Measurements from ENCODE around the gene COL19A1.
A peak's percentile ranks its signal among the peaks of the same experiment; 100 is the strongest.

COL19A1 gene

DNA sequence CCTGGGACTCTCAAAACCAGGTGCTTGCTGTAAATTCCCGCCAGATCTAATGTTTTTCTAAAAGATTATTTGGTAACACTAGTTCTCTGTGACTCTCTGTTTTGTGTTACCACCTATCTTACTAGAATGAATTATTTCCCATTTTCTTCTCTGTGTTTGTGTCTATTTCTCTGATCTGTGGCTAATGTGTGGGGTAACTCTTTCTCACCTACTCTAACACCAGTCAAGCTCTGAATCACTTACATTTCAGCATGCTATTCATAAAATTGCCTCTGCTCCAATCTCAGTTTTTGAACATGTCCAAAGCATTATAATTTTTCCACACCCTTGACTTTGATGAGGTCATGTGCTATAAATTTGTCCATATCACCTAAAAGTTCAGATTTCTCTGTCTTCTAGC is 23.2 kb upstream of the COL19A1 start:
- H2AFZ ChIP-seq (ENCODE audit: low read depth, low read length) = no peak overlapping the region
- no peak overlapping the region for H3K4me3 ChIP-seq (ENCODE audit: low read length)
- H3K4me1 ChIP-seq (ENCODE audit: insufficient read depth, low read length) = no peaks in the 10 kb centered on the region
- no peaks in the 10 kb centered on the region for H3K9me3 ChIP-seq (ENCODE audit: low read length)
- no peaks in the 10 kb centered on the region for H3K27me3 ChIP-seq (ENCODE audit: insufficient read depth, low read length)
- H3K36me3 ChIP-seq (ENCODE audit: insufficient read depth, low read length) = no peaks in the 10 kb centered on the region

DNA sequence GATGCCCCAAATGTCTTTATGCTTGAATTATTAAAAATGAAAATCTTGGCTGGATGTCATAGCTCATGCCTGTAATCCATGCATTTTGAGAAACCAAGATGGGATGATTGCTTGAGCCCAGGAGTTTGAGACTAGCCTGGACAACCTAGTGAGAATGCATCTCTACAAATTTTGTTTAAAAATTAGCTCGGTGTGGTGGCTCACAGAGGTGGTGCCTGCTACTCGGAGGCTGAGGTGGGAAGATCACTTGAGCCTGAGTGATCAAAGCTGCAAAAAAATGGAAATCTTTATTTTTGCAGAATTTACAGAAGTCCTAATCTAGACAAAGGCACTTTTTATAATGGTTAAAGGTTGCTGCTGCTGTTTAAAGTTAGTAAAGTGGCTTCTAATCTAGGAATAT is 20.0 kb upstream of the COL19A1 start:
- no peaks in the 10 kb centered on the region for H3K4me1 ChIP-seq (ENCODE audit: insufficient read depth, low read length)
- H3K27me3 ChIP-seq (ENCODE audit: insufficient read depth, low read length) = no peaks in the 10 kb centered on the region
- H3K36me3 ChIP-seq (ENCODE audit: insufficient read depth, low read length) = no peaks in the 10 kb centered on the region
- H2AFZ ChIP-seq (ENCODE audit: low read depth, low read length) = no peak overlapping the region
- H3K9me3 ChIP-seq (ENCODE audit: low read length) = no peaks in the 10 kb centered on the region
- no peak overlapping the region for H3K4me3 ChIP-seq (ENCODE audit: low read length)

DNA sequence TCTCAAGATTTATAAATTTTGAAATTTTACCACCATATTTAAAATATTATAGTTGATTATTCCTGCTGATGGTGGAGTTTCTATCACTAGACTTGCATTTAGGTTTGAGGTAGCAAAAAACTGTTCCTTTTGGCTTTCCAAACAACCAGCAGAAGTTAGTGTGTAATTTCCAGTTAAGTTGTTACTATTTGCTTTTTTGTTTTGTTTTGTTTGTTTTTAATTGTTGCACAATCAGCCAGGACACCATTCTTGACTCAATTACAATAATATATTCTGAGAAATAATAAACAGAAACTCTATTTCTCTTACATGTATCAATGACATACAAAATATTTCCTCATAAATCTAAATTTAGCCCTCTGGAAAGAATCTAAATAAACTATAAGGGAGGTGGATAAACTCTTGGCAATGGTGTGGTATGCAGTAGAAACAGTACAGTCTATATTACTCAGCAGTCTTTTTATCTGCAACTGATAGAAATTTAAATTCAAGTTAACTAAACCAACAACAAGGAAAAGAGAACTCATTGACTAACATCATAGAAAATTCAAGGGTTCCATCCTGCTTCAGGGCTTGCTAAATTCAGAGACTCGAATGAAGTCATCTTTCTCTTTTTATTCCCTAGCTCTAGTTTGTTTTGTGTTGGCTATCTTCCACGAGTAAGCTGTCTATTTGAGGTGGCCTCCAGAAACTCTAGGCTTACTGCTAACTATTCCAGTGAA is 19.4 kb upstream of the COL19A1 start:
- Histone ChIP-seq H3K27me3 (ENCODE audit: insufficient read depth, low read length) (no peaks in the 10 kb centered on the region), H3K4me1 (ENCODE audit: insufficient read depth, low read length) (no peaks in the 10 kb centered on the region), H3K4me3 (ENCODE audit: low read length) (no peak overlapping the region), H2AFZ (ENCODE audit: low read depth, low read length) (no peak overlapping the region), H3K9me3 (ENCODE audit: low read length) (no peaks in the 10 kb centered on the region), H3K36me3 (ENCODE audit: insufficient read depth, low read length) (no peaks in the 10 kb centered on the region)

DNA sequence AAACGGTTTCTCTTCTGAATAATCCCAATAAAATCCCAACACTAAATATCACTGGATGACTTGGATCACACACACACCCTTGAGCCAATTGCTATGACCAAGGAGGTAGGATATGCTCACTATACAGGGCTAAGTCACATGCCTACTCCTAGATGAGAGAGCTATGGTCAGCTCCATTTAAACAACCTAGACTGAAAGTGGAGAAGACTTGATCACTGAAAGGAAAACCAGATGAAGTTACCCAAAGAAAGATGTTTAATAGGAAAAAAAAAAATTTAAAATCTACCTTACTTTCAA is 18.9 kb upstream of the COL19A1 start:
- Histone ChIP-seq H2AFZ (ENCODE audit: low read depth, low read length) (no peak overlapping the region), H3K4me1 (ENCODE audit: insufficient read depth, low read length) (no peaks in the 10 kb centered on the region), H3K4me3 (ENCODE audit: low read length) (no peak overlapping the region), H3K36me3 (ENCODE audit: insufficient read depth, low read length) (no peaks in the 10 kb centered on the region), H3K9me3 (ENCODE audit: low read length) (no peaks in the 10 kb centered on the region), H3K27me3 (ENCODE audit: insufficient read depth, low read length) (no peaks in the 10 kb centered on the region)

DNA sequence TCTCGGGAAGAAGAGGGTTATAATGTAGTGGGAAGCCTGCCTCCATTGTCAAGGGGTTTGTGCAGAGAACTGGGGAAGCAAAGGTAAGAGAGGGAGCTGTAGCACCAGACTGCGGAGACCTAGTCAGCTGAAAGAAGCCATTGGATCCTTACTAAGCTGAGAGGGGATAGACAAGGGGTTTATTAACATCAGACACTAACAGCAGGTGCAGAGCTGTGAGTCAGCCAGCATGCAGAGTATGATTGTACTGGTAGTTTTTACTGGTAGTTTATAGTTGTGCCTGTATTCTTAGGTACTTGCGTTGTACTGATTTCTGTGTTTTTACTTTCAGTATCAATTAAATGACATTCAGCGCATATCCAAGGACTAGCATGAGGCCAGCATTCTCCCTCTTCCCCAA is 17.8 kb upstream of the COL19A1 start:
- H3K36me3 ChIP-seq (ENCODE audit: insufficient read depth, low read length) = no peaks in the 10 kb centered on the region
- H2AFZ ChIP-seq (ENCODE audit: low read depth, low read length) = no peak overlapping the region
- no peaks in the 10 kb centered on the region for H3K4me1 ChIP-seq (ENCODE audit: insufficient read depth, low read length)
- H3K27me3 ChIP-seq (ENCODE audit: insufficient read depth, low read length) = no peaks in the 10 kb centered on the region
- no peaks in the 10 kb centered on the region for H3K9me3 ChIP-seq (ENCODE audit: low read length)
- H3K4me3 ChIP-seq (ENCODE audit: low read length) = no peak overlapping the region

DNA sequence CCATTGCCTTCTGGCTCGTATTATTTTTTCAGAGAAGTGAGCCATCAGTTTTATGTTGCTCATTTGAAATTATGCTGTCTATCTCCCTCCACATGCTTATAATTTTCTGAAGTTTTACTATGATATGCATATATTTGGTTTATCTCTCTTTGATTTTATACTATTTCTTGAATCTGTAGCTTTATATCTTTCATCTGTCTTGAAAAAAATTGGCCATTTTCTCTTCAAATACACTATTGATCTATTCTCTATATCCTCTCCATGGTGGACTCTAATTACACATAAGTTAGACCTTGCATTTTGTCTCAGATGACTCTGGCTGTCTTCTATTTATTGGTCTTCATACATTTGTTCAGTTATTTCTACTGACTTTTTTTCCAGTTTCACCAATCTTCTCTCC is 13.7 kb upstream of the COL19A1 start:
- H2AFZ ChIP-seq (ENCODE audit: low read depth, low read length) = no peak overlapping the region
- no peaks in the 10 kb centered on the region for H3K36me3 ChIP-seq (ENCODE audit: insufficient read depth, low read length)
- H3K27me3 ChIP-seq (ENCODE audit: insufficient read depth, low read length) = no peaks in the 10 kb centered on the region
- H3K9me3 ChIP-seq (ENCODE audit: low read length) = no peaks in the 10 kb centered on the region
- no peaks in the 10 kb centered on the region for H3K4me1 ChIP-seq (ENCODE audit: insufficient read depth, low read length)
- H3K4me3 ChIP-seq (ENCODE audit: low read length) = no peak overlapping the region

DNA sequence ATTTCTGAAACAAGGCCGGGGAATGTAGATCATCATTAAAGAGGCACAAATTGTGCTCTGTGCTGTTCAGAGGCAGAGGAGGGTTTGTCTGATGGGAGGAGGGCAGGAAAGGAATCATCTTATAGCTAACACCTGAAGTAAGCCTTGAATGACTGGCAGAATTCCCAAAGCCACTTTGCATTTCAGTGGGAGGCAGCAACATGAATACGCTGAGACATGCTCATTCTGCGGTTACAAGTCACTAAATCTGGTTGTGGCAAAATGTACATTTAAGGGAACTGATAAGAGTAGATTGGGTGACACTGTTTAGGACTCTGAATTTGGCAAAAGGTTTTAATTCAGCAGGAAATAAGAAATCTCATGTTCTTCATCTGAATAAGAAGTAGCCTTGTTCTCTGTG is 4.4 kb upstream of the COL19A1 start:
- peaks cover 6% of the 10 kb centered on the region for H3K4me1 ChIP-seq (ENCODE audit: insufficient read depth, low read length)
- no peak overlapping the region for H3K4me3 ChIP-seq (ENCODE audit: low read length)
- H3K36me3 ChIP-seq (ENCODE audit: insufficient read depth, low read length) = no peaks in the 10 kb centered on the region
- H3K9me3 ChIP-seq (ENCODE audit: low read length) = peaks cover 2% of the 10 kb centered on the region
- H2AFZ ChIP-seq (ENCODE audit: low read depth, low read length) = no peak overlapping the region
- no peaks in the 10 kb centered on the region for H3K27me3 ChIP-seq (ENCODE audit: insufficient read depth, low read length)

DNA sequence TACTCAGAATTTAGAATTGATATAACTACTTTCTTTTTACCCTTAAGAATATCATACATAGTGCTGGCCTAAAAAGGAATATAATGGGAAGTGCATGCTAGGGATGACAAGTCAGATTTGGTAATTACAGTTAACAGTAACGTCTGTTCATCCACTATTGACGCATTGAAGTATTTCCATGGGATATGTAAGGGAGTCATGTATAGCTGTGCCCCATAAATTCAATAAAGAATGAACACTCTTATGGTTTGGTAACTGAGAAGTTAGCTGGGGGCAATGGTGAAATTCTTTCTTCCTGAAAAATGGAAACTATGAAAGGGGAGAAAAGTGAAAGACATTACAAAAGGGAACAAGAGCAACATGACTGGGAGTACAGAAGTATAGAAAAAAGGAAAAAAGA is 2.6 kb upstream of the COL19A1 start:
- Histone ChIP-seq H3K4me3 (ENCODE audit: low read length) (no peak overlapping the region), H3K27me3 (ENCODE audit: insufficient read depth, low read length) (no peaks in the 10 kb centered on the region), H3K9me3 (ENCODE audit: low read length) (peaks cover 2% of the 10 kb centered on the region), H3K4me1 (ENCODE audit: insufficient read depth, low read length) (peaks cover 17% of the 10 kb centered on the region), H2AFZ (ENCODE audit: low read depth, low read length) (no peak overlapping the region), H3K36me3 (ENCODE audit: insufficient read depth, low read length) (no peaks in the 10 kb centered on the region)

DNA sequence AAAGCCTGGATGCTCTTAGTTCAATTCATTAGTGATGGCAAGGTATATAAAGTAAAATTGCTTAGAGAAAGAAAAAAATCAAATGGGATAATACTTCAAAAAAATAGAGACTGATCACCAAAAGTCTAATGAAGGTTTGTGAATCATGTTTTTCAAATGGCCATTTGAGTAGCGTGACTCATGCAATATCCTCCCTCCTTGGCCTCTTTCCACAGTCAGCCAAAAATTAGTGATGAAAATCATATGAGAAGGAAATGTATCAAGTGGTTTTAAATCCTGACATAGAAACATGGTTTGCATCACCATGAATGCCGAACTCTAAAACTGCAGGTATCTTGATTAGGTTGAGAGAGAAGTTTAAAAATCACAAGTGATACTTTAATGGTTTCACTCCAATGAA is 1.2 kb upstream of the COL19A1 start:
- Histone ChIP-seq H3K9me3 (ENCODE audit: low read length) (peaks cover under 1% of the 10 kb centered on the region), H3K4me3 (ENCODE audit: low read length) (no peak overlapping the region), H3K4me1 (ENCODE audit: insufficient read depth, low read length) (peaks cover 22% of the 10 kb centered on the region), H2AFZ (ENCODE audit: low read depth, low read length) (no peak overlapping the region), H3K27me3 (ENCODE audit: insufficient read depth, low read length) (no peaks in the 10 kb centered on the region), H3K36me3 (ENCODE audit: insufficient read depth, low read length) (no peaks in the 10 kb centered on the region)

DNA sequence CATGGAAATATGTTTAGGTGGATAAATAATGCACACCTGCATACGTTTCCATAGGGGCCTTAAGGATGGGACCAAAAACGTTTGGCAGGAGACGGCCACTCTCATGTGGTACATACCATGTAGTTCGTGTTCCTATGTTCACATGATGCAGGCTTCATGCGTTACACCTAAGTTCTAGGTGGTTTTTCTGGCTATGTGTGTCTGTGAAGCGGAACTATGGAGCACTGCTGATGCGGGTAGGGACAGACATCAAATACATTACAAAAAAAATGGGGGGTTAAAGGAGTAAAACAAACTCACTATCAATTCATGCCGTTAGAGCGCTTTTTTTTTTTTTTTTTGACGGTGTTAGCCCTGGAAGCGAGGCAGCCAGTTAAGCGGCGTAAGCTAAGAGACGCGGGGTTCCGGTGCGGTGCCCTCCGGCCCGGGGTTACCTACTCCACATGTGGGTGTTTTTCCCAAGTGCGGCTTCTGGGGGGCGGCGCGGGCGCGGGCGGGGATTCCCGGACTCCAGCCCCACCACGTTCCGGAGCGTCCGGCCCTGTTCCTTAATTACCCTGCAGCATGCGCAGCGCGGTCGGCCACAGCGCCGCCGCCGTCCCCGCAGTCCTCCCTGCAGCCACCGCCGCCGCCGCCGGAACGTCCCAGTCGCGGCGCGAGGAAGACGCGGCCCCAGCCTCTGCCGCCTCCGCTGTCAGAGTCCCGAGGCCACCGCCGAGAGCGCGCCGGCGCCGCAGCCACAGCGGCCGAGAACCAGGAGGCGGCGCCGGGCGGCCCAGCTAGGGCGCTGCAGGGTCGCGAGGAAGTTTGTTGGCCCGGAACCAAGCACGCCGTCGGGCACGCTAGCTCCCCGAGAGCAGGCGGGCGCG is 648 bp downstream of the COL19A1 start:
- Histone ChIP-seq H3K27me3 (ENCODE audit: insufficient read depth, low read length) (no peaks in the 10 kb centered on the region), H2AFZ (ENCODE audit: low read depth, low read length) (peak overlapping the region; percentile 86), H3K4me3 (ENCODE audit: low read length) (peak overlapping the region; percentile 82), H3K36me3 (ENCODE audit: insufficient read depth, low read length) (no peaks in the 10 kb centered on the region), H3K4me1 (ENCODE audit: insufficient read depth, low read length) (peaks cover 22% of the 10 kb centered on the region), H3K9me3 (ENCODE audit: low read length) (no peaks in the 10 kb centered on the region)

DNA sequence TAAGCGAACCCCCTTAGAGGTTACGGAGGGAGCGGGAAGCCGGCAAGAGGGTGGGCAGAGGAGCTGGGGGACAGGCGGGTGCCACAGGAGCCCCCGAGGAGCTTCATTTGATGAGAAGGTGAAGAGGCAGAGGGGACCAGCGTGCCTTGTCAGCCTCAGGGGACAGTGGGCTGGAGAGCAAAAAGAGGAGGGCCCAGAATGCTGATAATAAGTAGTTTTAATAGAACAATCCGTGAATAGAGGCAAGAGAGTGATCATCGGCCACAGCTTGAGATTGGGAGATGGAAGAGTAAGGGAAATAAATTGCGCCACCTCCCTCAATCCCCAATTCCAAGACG is 1.3 kb downstream of the COL19A1 start:
- Histone ChIP-seq H3K4me1 (ENCODE audit: insufficient read depth, low read length) (peaks cover 22% of the 10 kb centered on the region), H3K36me3 (ENCODE audit: insufficient read depth, low read length) (no peaks in the 10 kb centered on the region), H3K4me3 (ENCODE audit: low read length) (peak overlapping the region; percentile 82), H3K9me3 (ENCODE audit: low read length) (no peaks in the 10 kb centered on the region), H2AFZ (ENCODE audit: low read depth, low read length) (peak overlapping the region; percentile 86), H3K27me3 (ENCODE audit: insufficient read depth, low read length) (no peaks in the 10 kb centered on the region)

DNA sequence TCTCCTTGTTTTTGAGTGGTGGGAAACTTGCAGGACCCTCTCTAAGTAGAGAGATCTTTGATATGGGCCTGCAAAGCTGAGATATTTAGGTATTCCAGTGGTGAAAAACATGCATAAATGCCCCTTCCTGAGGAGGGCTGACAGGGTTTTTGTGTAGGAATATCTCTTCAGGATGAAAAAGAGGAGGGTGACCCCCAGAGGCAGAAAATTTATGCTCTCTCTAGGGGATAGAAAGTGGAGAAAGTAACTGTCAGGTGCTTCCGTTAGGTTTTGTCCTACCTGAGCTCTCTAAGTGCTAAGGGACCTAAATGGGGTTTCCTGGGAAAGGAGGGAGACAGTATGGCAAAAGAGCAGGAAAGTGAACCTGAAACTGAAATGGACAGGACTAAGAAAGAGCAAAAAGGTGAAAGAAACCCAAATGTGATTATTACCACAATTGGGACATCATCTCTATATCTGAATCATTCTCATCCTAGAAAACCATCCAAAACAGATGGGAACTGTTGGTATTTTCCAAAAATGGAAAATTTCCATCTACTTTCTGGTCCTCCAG is 2.0 kb downstream of the COL19A1 start:
- H2AFZ ChIP-seq (ENCODE audit: low read depth, low read length) = peak overlapping the region; percentile 86
- peaks cover 22% of the 10 kb centered on the region for H3K4me1 ChIP-seq (ENCODE audit: insufficient read depth, low read length)
- no peaks in the 10 kb centered on the region for H3K27me3 ChIP-seq (ENCODE audit: insufficient read depth, low read length)
- H3K9me3 ChIP-seq (ENCODE audit: low read length) = no peaks in the 10 kb centered on the region
- H3K36me3 ChIP-seq (ENCODE audit: insufficient read depth, low read length) = no peaks in the 10 kb centered on the region
- peak overlapping the region; percentile 82 for H3K4me3 ChIP-seq (ENCODE audit: low read length)

DNA sequence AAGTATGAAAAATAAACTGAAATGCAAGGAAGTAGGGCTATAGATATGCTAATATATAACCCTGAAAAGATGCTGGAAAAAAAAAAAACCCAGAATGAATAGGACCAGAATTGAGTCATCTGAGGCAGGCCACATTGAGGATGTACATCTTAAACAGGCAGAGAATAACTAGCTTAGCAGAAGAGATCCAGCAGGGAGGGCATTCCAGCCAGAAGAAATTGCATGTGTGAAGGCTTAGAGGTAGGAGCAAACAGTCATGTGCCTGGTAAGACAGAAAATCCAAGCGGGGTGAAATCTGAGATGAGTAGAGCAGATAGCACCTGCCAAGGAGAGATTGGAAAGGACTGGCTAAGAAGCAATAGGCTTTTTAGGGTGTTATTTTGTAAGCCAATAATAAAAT is 2.6 kb downstream of the COL19A1 start:
- no peaks in the 10 kb centered on the region for H3K9me3 ChIP-seq (ENCODE audit: low read length)
- no peaks in the 10 kb centered on the region for H3K36me3 ChIP-seq (ENCODE audit: insufficient read depth, low read length)
- H2AFZ ChIP-seq (ENCODE audit: low read depth, low read length) = no peak overlapping the region
- peaks cover 22% of the 10 kb centered on the region for H3K4me1 ChIP-seq (ENCODE audit: insufficient read depth, low read length)
- no peak overlapping the region for H3K4me3 ChIP-seq (ENCODE audit: low read length)
- H3K27me3 ChIP-seq (ENCODE audit: insufficient read depth, low read length) = no peaks in the 10 kb centered on the region

All from neuron (in vitro differentiated cells).